ENCODE measurements around the gene PRUNE2. TPM values are rescaled to one million over a fixed set of nuclear protein-coding genes. Genes with fewer than 3 reads are reported as not detected.

The PRUNE2 gene
- total RNA-seq, 2 donors from 2014 or later, result 357 to 477 TPM

GRCh38 chr9:76725011-76725546, 180.8 kb downstream of the PRUNE2 start:
- no peak for DNase-seq (ENCODE audit: low spot score)
- intact Hi-C loops (cut with DNase I), result loop anchor here in 1 of 2 donors (10.0 kb wide), 1 partner anchor 1730 kb away; no protein-coding TSS in a partner anchor

GRCh38 chr9:76720245-76720644, 185.7 kb downstream of the PRUNE2 start:
- DNase-seq (ENCODE audit: low spot score), result no peak
- intact Hi-C loops (cut with DNase I), result loop anchor here in 1 of 2 donors (10.0 kb wide), 1 partner anchor 1725 kb away; no protein-coding TSS in a partner anchor

- intact Hi-C loops (cut with DNase I), result no loop called here
- DNase-seq (ENCODE audit: low spot score), result no peak
Measured at GRCh38 chr9:76718166-76718565, 187.7 kb downstream of the PRUNE2 start.

GRCh38 chr9:76717613-76718012, 188.3 kb downstream of the PRUNE2 start:
- intact Hi-C loops (cut with DNase I), result no loop called here
- DNase-seq (ENCODE audit: low spot score), result no peak

- intact Hi-C loops (cut with DNase I), result no loop called here
- DNase-seq (ENCODE audit: low spot score), result no peak
Measured at GRCh38 chr9:76717176-76717575, 188.7 kb downstream of the PRUNE2 start.

GRCh38 chr9:76716085-76716672, 189.7 kb downstream of the PRUNE2 start:
- intact Hi-C loops (cut with DNase I), result no loop called here
- DNase-seq (ENCODE audit: low spot score), result no peak

GRCh38 chr9:76713381-76713780, 192.5 kb downstream of the PRUNE2 start:
- no peak for DNase-seq (ENCODE audit: low spot score)
- intact Hi-C loops (cut with DNase I), result no loop called here

GRCh38 chr9:76709020-76709419, 196.9 kb downstream of the PRUNE2 start:
- intact Hi-C loops (cut with DNase I), result loop anchor here (10.0 kb wide), 2 partner anchors 254 to 264 kb away; partner anchors contain the start of gene GCNT1 (in 1 of the 2)

GRCh38 chr9:76707510-76707909, 198.4 kb downstream of the PRUNE2 start:
- intact Hi-C loops (cut with DNase I), result loop anchor here (10.0 kb wide), 2 partner anchors 253 to 263 kb away; partner anchors contain the start of gene GCNT1 (in 1 of the 2)

More at GRCh38 chr9:76709020-76709419, 196.9 kb downstream of the PRUNE2 start:
- no peak for DNase-seq (ENCODE audit: low spot score)

GRCh38 chr9:76704593-76705204, 201.2 kb downstream of the PRUNE2 start:
- no peak for DNase-seq (ENCODE audit: low spot score)
- intact Hi-C loops (cut with DNase I), result loop anchor here (5.0 to 10.0 kb wide), 3 partner anchors 37 to 260 kb away; partner anchors contain the start of gene GCNT1 (in 1 of the 2)

More at GRCh38 chr9:76707510-76707909, 198.4 kb downstream of the PRUNE2 start:
- no peak for DNase-seq (ENCODE audit: low spot score)

- intact Hi-C loops (cut with DNase I), result loop anchor here (5.0 to 10.0 kb wide), 3 partner anchors 36 to 258 kb away; partner anchors contain the start of gene GCNT1 (in 1 of the 2)
- no peak for DNase-seq (ENCODE audit: low spot score)
Measured at GRCh38 chr9:76703270-76703669, 202.6 kb downstream of the PRUNE2 start.

GRCh38 chr9:76701441-76702039, 204.4 kb downstream of the PRUNE2 start:
- no peak for DNase-seq (ENCODE audit: low spot score)
- intact Hi-C loops (cut with DNase I), result loop anchor here (5.0 to 10.0 kb wide), 3 partner anchors 34 to 257 kb away; partner anchors contain the start of gene GCNT1 (in 1 of the 2)

GRCh38 chr9:76700916-76701315, 205.0 kb downstream of the PRUNE2 start:
- intact Hi-C loops (cut with DNase I), result loop anchor here (5.0 to 10.0 kb wide), 3 partner anchors 34 to 256 kb away; partner anchors contain the start of gene GCNT1 (in 1 of the 2)
- DNase-seq (ENCODE audit: low spot score), result no peak

- intact Hi-C loops (cut with DNase I), result loop anchor here (5.0 to 10.0 kb wide), 3 partner anchors 33 to 255 kb away; partner anchors contain the start of gene GCNT1 (in 1 of the 2)
- no peak for DNase-seq (ENCODE audit: low spot score)
Measured at GRCh38 chr9:76699971-76700370, 205.9 kb downstream of the PRUNE2 start.

GRCh38 chr9:76697554-76697953, 208.4 kb downstream of the PRUNE2 start:
- intact Hi-C loops (cut with DNase I), result no loop called here

GRCh38 chr9:76697081-76697480, 208.8 kb downstream of the PRUNE2 start:
- no peak for DNase-seq (ENCODE audit: low spot score)
- intact Hi-C loops (cut with DNase I), result no loop called here

More at GRCh38 chr9:76697554-76697953, 208.4 kb downstream of the PRUNE2 start:
- DNase-seq (ENCODE audit: low spot score), result no peak

- intact Hi-C loops (cut with DNase I), result no loop called here
- no peak for DNase-seq (ENCODE audit: low spot score)
Measured at GRCh38 chr9:76693912-76694311, 212.0 kb downstream of the PRUNE2 start.

- intact Hi-C loops (cut with DNase I), result no loop called here
Measured at GRCh38 chr9:76692458-76693129, 213.3 kb downstream of the PRUNE2 start.

More at GRCh38 chr9:76692458-76693129, 213.3 kb downstream of the PRUNE2 start:
- no peak for DNase-seq (ENCODE audit: low spot score)
